Neural crest cell (in vitro differentiated cells): ENCODE data around the gene POLN. TPM values are rescaled to one million over a fixed set of nuclear protein-coding genes. Genes with fewer than 3 reads are reported as not detected.
A peak's percentile ranks its signal among the peaks of the same experiment; 100 is the strongest.

ENCODE experiments used
- DNase-seq: peaks from one replicate; pipeline ENCODE4 v3.0.0; 2021; ENCODE audit warnings: low read depth, mixed read lengths, low spot score
- H3K27ac Mint-ChIP-seq: one replicate; pipeline ENCODE4 v1.8.0; 2021; ENCODE audit warnings: mild to moderate bottlenecking, mixed read lengths; ENCODE audit not compliant: unreplicated experiment
- H3K27me3 Mint-ChIP-seq: 2 replicates; pipeline ENCODE4 v1.8.0; 2021; ENCODE audit warnings: low read depth, mild to moderate bottlenecking, mixed read lengths
- H3K36me3 Mint-ChIP-seq: 2 replicates; pipeline ENCODE4 v1.8.0; 2021; ENCODE audit warnings: low read depth, mild to moderate bottlenecking, mixed read lengths
- H3K4me1 Mint-ChIP-seq: 2 replicates; pipeline ENCODE4 v1.8.0; 2021; ENCODE audit warnings: mixed read lengths
- H3K4me3 Mint-ChIP-seq: one replicate; pipeline ENCODE4 v1.8.0; 2021; ENCODE audit warnings: mild to moderate bottlenecking, mixed read lengths
- H3K9me3 Mint-ChIP-seq: 2 replicates; pipeline ENCODE4 v1.8.0; 2021; ENCODE audit warnings: mixed read lengths
- total RNA-seq: library from RNA; stranded (reverse); gene quantifications from 2 replicates; pipeline ENCODE4 v1.2.1, GENCODE V29; 2021
- TF ChIP-seq, protein P1 (sequence below): fragments of 200-600 bp; sonication (generic); conservative IDR thresholded peaks from 2 replicates; pipeline ENCODE4 v1.5.0; 2021; ENCODE audit warnings: antibody characterized with exemption, mild to moderate bottlenecking

The POLN gene
- total RNA-seq, 1 donor from 2014 or later = 5.6 TPM

DNA sequence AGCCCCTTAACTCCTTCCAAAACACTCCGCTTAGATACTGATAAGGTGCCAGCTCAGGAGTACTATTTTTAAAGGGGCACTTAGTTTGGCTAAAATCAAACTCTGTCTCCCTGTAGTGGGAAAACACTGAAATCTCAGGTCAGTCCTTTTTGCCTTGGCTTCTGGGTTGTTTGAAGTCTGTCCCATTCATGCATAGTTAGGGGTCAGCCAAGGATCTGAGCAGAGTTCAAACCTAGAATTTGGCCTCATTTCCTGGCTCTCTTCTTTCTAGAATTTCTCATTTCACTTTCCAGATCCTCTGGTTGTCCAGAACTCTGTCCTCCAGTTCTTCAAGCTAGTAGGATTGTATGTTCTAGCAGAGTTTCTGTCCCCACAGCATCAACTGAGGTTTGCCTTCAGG lies 151.3 kb downstream of the POLN start:
- DNase-seq = no peak
- peaks cover 3% of the 10 kb centered on the region for H3K9me3 Mint-ChIP-seq
- H3K4me1 Mint-ChIP-seq = peaks cover 53% of the 10 kb centered on the region
- no peaks in the 10 kb centered on the region for H3K27me3 Mint-ChIP-seq
- TF ChIP-seq, protein P1, sequence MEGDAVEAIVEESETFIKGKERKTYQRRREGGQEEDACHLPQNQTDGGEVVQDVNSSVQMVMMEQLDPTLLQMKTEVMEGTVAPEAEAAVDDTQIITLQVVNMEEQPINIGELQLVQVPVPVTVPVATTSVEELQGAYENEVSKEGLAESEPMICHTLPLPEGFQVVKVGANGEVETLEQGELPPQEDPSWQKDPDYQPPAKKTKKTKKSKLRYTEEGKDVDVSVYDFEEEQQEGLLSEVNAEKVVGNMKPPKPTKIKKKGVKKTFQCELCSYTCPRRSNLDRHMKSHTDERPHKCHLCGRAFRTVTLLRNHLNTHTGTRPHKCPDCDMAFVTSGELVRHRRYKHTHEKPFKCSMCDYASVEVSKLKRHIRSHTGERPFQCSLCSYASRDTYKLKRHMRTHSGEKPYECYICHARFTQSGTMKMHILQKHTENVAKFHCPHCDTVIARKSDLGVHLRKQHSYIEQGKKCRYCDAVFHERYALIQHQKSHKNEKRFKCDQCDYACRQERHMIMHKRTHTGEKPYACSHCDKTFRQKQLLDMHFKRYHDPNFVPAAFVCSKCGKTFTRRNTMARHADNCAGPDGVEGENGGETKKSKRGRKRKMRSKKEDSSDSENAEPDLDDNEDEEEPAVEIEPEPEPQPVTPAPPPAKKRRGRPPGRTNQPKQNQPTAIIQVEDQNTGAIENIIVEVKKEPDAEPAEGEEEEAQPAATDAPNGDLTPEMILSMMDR = no peak
- H3K27ac Mint-ChIP-seq = no peak overlapping the region
- H3K4me3 Mint-ChIP-seq = no peak overlapping the region
- H3K36me3 Mint-ChIP-seq = no peaks in the 10 kb centered on the region

- Mint-ChIP-seq H3K4me1 (peaks cover 47% of the 10 kb centered on the region), H3K9me3 (peaks cover 3% of the 10 kb centered on the region), H3K4me3 (no peak overlapping the region), H3K27me3 (no peaks in the 10 kb centered on the region), H3K27ac (no peak overlapping the region), H3K36me3 (no peaks in the 10 kb centered on the region)
- no peak for DNase-seq
- TF ChIP-seq, protein P1 = no peak
These were observed 152.7 kb downstream of the POLN start for GRCh38 chr4:2089222-2089621.

- Mint-ChIP-seq H3K27ac (no peak overlapping the region), H3K4me3 (no peak overlapping the region), H3K4me1 (peaks cover 35% of the 10 kb centered on the region), H3K9me3 (peaks cover 3% of the 10 kb centered on the region), H3K27me3 (no peaks in the 10 kb centered on the region), H3K36me3 (no peaks in the 10 kb centered on the region)
- TF ChIP-seq, protein P1 = no peak
- no peak for DNase-seq
These were observed 154.8 kb downstream of the POLN start for GRCh38 chr4:2087170-2087569.

DNA sequence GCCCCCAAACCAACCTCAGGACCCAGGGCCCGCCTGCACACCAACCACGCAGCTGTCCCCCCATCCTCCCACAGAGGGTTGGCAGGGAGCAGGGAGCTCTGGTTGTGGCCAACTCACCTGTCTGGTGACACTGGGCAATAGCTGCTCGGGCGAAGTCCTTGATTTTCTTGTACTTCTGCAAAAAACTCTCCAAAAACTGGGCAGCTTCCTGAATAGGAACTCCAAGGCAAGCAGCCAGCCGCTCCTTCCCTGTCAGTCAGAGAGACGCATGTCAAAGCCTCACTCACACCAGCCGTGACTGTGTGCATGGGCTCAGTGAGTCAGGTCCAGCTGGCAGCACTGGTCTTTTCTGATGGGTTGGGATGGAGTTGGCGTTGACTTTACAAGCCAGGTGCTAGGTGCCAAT lies 156.4 kb downstream of the POLN start:
- TF ChIP-seq, protein P1 = no peak
- Mint-ChIP-seq H3K4me1 (peaks cover 19% of the 10 kb centered on the region), H3K4me3 (no peak overlapping the region), H3K36me3 (no peaks in the 10 kb centered on the region), H3K27me3 (no peaks in the 10 kb centered on the region), H3K9me3 (peaks cover 3% of the 10 kb centered on the region), H3K27ac (no peak overlapping the region)
- DNase-seq = peak; percentile 0

- Mint-ChIP-seq H3K4me3 (no peak overlapping the region), H3K36me3 (no peaks in the 10 kb centered on the region), H3K9me3 (peaks cover 3% of the 10 kb centered on the region), H3K27ac (no peak overlapping the region), H3K27me3 (no peaks in the 10 kb centered on the region), H3K4me1 (peaks cover 11% of the 10 kb centered on the region)
- no peak for DNase-seq
- TF ChIP-seq, protein P1 = no peak
These were observed 157.6 kb downstream of the POLN start for GRCh38 chr4:2084316-2084715.

- peaks cover 5% of the 10 kb centered on the region for H3K4me1 Mint-ChIP-seq
- H3K36me3 Mint-ChIP-seq = no peaks in the 10 kb centered on the region
- no peak for DNase-seq
- peaks cover 3% of the 10 kb centered on the region for H3K9me3 Mint-ChIP-seq
- TF ChIP-seq, protein P1 = no peak
- H3K27me3 Mint-ChIP-seq = no peaks in the 10 kb centered on the region
- no peak overlapping the region for H3K4me3 Mint-ChIP-seq
- peak overlapping the region; percentile 39 for H3K27ac Mint-ChIP-seq
These were observed 158.1 kb downstream of the POLN start for GRCh38 chr4:2083826-2084160.
